Activated gamma-delta T cell treated with anti-CD3 and anti-CD28 coated beads, Interleukin-2, amount 50 U/mL, for 16 hours (primary cell): ENCODE data around the gene PLBD2.

ENCODE experiments used
- DNase-seq: peaks from one replicate; pipeline ENCODE4 v3.0.0-alpha.2; 2020; ENCODE audit warnings: low read depth

Gene PLBD2, protein sequence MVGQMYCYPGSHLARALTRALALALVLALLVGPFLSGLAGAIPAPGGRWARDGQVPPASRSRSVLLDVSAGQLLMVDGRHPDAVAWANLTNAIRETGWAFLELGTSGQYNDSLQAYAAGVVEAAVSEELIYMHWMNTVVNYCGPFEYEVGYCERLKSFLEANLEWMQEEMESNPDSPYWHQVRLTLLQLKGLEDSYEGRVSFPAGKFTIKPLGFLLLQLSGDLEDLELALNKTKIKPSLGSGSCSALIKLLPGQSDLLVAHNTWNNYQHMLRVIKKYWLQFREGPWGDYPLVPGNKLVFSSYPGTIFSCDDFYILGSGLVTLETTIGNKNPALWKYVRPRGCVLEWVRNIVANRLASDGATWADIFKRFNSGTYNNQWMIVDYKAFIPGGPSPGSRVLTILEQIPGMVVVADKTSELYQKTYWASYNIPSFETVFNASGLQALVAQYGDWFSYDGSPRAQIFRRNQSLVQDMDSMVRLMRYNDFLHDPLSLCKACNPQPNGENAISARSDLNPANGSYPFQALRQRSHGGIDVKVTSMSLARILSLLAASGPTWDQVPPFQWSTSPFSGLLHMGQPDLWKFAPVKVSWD

GRCh38 chr12:113358381-113359132, at the start of gene PLBD2:
Gene PLBD2, plus strand, starts transcription at chr12:113358587. Its CDS starts 14 bp downstream, at chr12:113358601.
- DNase-seq, result peak; percentile 91

GRCh38 chr12:113310489-113310888, 47.9 kb upstream of the PLBD2 start:
- no peak for DNase-seq

- no peak for DNase-seq
These were observed 44.3 kb upstream of the PLBD2 start for GRCh38 chr12:113314121-113314529.

- DNase-seq, result no peak
These were observed 43.0 kb upstream of the PLBD2 start for GRCh38 chr12:113315358-113315757.

DNA sequence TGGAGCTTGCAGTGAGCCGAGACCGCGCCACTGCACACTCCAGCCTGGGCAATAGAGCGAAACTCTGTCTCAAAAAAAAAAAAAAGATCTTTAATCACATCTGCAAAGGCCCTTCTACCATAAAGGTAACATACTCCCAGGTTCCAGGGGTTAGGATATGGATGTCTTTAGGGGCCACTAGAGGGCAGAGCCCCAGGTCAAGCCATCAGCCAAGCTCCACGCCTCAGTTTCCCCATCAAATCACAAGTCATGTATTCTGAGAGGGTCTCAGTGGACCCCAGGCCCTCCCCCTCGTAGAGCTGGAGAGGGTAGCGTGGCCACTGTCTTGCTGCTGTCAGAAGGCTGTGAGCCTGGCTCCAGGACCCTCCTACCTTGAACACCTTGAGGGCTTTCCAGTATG, 42.2 kb upstream of the PLBD2 start:
- no peak for DNase-seq

DNA sequence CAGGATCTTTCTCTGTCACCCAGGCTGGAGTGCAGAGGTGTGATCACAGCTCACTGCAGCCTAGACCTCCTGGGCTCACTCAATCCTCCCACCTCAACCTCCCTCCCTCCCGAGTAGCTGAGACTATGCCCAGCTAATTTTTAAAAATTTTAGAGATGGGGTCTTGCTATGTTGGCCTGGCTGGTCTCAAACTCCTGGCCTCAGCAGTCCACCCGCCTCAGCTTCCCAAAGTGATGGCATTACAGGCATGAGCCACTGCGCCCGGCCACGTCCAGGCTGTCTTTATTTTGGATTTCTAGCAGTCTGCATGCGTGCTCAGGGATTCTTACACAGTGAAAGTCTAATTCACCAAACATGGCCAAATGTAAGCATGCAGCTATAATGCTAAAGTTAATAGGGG, 41.3 kb upstream of the PLBD2 start:
- no peak for DNase-seq

DNA sequence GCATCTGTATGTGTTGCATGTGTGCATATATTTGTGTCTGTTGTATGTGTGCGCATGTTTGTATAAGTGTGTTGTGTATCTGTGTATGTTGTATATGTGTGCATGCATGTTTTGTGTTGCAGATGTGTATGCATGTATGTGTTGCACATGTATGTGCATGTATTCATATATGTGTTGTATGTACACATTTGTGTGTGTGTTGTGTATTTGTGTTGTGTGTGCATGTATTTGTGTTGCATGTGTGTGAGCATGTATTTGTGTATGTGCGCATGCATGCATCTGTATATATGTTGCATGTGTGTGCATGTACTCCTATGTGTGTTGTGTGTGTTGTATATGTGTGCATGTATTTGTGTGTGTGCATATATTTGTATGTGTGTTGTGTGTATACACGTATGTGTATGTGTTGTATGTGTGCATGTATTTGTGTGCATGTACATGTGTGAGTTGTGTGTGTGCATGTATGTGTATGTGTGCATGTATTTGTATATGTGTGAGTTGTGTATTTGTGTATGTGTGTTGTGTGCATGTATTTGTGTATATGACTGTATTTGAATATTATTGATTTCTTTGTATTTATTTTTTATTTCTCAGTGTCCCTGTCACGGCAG, 40.2 kb upstream of the PLBD2 start:
- DNase-seq, result no peak

DNA sequence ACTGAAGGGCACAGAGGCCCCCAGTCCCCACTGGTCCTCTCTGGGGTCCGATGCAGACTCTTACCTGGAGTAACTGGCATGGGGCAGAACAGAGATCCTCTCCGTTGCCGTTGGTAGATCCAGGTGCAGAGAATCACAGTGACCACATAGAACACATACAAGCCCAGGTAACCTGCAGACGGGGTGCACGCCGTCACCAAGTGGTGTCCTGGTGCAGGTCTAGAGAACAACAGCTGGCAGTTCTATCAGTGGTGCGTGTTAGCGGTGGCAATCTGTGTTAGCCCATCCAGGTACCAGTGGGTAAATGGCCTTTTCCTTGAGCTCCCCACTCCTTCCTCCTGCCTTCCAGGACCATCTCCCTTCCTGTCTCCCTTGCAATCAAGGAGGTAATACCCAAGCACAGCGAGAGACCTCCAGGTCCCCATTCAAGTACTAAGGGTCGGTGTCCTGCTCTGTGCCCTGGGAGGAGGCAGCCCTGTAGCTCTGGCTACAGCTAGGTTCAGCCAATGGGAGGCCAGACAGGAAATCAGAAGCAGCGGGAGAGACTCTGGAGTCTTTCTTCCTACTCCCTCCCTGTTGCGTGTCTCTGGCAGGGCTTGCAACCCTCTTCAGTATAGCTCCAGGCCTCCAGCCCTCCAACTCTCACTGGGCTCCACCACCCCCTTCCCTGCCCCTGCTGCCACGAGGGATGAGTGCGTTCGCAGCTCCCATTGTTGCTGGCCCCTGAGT, 39.3 kb upstream of the PLBD2 start:
- DNase-seq, result no peak

GRCh38 chr12:113320401-113320800, 38.0 kb upstream of the PLBD2 start:
- no peak for DNase-seq

DNA sequence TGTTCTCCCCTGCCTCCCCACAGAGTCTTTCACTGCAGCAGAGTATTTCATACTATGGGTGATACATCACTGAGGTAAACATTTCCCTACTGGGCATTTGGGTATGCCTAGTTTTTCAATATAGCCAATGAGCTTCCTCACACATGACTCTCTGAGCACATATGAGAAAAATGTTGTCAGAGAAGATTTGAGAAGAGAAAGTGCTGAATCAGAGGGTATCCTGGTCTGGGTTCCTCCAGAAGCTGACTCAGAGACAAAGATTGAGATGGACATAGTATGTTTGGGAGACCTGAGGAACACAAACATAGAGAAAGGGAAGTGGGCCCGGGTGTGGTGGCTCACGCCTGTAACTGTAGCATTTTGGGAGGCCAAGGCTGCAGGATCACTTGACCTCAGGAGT, 36.0 kb upstream of the PLBD2 start:
- no peak for DNase-seq

GRCh38 chr12:113325916-113326315, 32.5 kb upstream of the PLBD2 start:
- no peak for DNase-seq

GRCh38 chr12:113326775-113327395, 31.5 kb upstream of the PLBD2 start:
- no peak for DNase-seq

GRCh38 chr12:113328368-113328889, 30.0 kb upstream of the PLBD2 start:
- no peak for DNase-seq

DNA sequence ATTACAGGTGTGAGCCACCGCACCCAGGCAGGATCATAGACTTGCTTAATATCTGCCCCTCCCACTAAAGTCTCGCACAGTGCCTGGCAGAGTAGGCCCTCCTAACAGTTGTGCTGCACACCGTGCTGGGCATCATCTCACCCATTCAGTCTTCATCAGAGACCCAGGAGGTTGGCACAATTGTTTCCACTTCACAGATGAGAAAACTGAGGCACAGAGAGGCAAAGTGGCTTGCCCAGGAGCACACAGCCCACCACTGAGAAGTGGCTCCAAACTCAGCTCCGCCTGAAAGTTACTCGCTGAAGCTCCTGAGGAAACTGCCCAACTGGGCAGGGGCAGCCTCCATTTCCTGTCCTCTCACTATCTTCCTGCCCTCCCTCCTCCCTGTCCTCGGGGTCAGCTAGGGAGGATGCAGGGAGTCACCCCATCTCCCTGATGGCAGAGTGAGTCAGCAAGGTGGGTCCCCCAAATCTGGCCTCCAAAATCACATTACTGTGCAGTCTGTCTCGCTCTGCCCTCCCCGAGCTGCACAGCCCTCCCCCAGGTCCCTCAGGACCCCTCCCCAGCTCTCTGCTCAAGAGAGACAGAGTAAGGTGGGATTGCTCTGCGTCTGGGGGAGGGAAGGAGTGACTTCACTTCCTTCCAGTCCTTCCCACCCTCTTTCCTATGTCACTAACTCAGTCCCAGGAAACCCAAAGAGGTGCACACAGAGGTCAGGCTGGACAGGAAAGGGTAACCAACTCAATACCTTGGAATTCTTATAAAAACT, 29.2 kb upstream of the PLBD2 start:
- no peak for DNase-seq

DNA sequence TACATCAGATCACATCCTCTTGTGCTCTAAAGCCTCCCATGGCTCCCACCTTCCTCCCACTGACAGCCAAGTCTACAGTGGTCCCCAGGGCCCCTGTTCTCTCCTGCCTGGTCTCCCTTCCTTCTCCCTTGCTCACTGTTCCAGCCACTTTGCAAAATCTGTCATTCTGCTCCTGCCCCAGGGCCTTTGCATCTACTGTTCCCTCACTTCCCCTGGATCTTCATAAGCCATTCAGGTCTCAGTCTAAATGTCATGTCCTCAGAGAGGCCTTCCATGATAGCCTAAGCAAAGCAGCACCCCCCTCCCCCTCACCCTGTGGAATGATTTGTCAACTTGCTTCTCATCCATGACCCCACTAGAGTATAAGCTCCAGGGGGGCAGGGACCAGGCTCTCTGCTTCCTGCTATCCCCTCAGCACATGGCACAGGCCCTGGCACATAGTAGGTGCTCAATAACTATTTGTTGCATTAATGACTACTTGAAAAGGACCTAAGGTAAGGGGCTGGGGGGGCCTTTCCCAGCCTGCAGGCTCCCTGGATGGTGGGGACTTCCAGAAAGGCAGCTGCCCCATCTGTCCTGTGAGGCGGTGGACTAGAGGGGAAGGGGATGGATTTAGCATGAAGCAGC, 28.5 kb upstream of the PLBD2 start:
- DNase-seq, result no peak

DNA sequence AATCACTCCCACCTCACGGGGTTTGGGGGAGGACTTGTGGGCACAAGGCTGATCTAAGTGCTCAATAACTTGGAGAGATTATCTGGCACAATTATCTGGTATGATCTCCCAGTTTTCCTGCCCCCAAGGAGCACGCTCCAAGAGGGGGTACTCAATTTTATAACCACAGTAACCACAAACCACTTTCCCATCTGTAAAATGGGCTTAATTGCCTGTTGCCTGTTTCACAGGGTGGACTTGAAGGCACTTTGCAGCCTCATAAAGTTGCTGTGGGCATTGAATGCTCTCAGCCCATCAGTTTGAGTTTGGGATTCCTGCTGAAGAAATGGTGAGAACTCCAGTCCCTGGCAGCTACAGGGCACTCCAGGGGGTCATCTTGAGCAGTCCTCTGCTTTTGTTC, 27.9 kb upstream of the PLBD2 start:
- no peak for DNase-seq

GRCh38 chr12:113332688-113333417, 25.5 kb upstream of the PLBD2 start:
- DNase-seq, result no peak

GRCh38 chr12:113333418-113333750, 25.0 kb upstream of the PLBD2 start:
- DNase-seq, result no peak
